Upper lobe of left lung (tissue), 4 donors: ENCODE results near the gene PTBP3.

Experiments used
- EP300 ChIP-seq, 4 donors: sonication (generic); formaldehyde crosslinking; IDR thresholded peaks; one replicate each; pipeline ENCODE4 v1.5.1; 2017; ENCODE audit warnings: antibody characterized with exemption in 4 of 4, control low read depth in 2 of 4
- POLR2A ChIP-seq, 4 donors: fragments of 450-650 bp; IDR thresholded peaks; one replicate each; pipeline ENCODE4 v1.5.1; 2016 to 2017; ENCODE audit warnings: antibody characterized with exemption in 4 of 4, mild to moderate bottlenecking in 2 of 4
- POLR2AphosphoS5 ChIP-seq, 2 donors: sonication (generic); formaldehyde crosslinking; IDR thresholded peaks; one replicate each; pipeline ENCODE4 v1.5.1; 2017; ENCODE audit warnings: antibody characterized with exemption in 2 of 2
- TF ChIP-seq, protein P1 (sequence below), 6 experiments: fragments of 450-650 bp in 4 of 6; fragments of 200-600 bp in 2 of 6; sonication (generic) in 2 of 6; IDR thresholded peaks; one replicate each; pipeline ENCODE4 v1.5.1; 2016 to 2019; ENCODE audit warnings: antibody characterized with exemption in 6 of 6

- TF ChIP-seq POLR2AphosphoS5 (IDR thresholded peaks at IDR 0.05) (no peak), EP300 (IDR thresholded peaks at IDR 0.05) (no peak), POLR2A (IDR thresholded peaks at IDR 0.05) (no peak)
- TF ChIP-seq, protein P1, sequence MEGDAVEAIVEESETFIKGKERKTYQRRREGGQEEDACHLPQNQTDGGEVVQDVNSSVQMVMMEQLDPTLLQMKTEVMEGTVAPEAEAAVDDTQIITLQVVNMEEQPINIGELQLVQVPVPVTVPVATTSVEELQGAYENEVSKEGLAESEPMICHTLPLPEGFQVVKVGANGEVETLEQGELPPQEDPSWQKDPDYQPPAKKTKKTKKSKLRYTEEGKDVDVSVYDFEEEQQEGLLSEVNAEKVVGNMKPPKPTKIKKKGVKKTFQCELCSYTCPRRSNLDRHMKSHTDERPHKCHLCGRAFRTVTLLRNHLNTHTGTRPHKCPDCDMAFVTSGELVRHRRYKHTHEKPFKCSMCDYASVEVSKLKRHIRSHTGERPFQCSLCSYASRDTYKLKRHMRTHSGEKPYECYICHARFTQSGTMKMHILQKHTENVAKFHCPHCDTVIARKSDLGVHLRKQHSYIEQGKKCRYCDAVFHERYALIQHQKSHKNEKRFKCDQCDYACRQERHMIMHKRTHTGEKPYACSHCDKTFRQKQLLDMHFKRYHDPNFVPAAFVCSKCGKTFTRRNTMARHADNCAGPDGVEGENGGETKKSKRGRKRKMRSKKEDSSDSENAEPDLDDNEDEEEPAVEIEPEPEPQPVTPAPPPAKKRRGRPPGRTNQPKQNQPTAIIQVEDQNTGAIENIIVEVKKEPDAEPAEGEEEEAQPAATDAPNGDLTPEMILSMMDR (IDR thresholded peaks at IDR 0.05), result no peak
Measured at GRCh38 chr9:112248722-112249121, 84.7 kb downstream of the PTBP3 start.
